Head of caudate nucleus (tissue), 42 donors: ENCODE measurements around the gene GRIN2C.

Source experiments
- DNase-seq, 42 donors: peaks; one replicate each; pipeline versions ENCODE4 v3.0.0 to v3.0.0-alpha.2; 2020 to 2021; ENCODE audit warnings: mixed read lengths in 7 of 42
- intact Hi-C: fragments of 100-400 bp; cut with DNase I; formaldehyde crosslinking; loops from one replicate; pipeline ENCODE4 v1.15.0; 2022

The GRIN2C gene

DNA sequence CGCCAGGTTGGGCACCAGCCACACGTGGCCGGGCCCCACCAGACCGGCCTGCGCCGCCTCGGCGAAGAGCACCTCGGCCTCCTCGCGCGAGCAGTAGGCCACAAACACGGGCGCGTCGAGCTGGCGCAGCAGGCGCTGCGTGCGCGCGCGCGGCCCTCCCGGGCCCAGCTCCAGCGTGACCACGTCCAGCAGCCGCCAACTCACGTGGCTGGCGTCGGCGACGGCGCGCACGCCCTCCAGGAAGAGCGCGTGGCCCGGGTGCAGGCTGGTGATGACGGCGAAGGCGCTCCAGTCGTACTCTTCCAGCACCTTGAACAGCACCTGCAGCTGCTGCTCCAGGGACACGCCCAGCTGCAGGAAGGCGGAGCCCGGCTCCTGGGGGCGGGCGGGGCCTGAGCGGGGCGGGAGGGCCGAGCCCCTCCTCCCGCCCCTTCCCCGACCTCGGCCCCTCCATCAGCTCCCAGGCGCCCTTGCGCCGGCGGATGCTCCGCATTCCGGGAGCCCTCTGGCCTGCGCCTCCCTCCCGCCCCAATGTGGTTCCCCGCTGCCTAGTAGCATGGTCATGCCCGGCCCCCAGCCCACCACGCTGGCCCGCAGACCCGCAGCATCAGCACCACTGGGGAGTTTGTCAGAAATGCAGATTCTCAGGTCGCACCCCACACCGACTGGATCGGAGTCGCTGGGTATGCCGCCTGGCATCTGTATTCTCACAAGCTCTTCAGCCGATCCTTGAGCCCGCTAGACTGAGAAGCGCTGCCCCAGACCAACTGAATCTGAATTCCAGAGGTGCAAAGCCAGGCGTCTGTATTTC lies 7.2 kb downstream of the GRIN2C start:
- DNase-seq = no peak
- intact Hi-C loops = no loop called here

DNA sequence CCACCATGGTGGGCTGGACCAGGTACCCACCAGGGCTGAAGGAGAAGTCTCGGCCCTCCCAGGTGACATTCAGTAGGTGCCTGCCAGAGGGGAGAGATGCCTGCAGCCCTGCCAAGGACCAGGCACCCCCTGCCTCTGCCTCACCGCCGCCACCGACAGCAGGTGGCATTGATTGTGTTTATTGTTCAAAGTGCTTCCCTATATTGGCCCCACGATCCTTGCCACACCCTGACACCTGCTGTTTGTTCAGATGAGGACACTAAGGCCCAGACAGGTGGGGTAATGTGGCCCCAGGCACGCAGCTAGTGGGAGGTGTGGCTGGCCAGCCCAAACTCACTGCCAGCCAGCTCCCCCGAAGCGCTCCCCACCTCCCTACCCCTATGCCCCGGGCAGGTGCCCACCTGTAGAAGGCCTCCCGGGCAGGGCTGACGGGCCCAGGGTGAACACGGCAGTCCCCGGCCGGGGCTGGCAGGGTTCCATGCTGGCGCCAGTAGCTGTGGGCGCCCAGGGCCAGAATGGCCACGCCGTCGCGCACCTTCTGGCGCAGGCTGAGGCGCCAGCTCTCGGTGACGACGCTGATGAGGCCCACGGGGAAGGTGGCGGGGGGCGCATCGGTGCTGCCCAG lies 8.0 kb downstream of the GRIN2C start:
- intact Hi-C loops = no loop called here
- DNase-seq = no peak

DNA sequence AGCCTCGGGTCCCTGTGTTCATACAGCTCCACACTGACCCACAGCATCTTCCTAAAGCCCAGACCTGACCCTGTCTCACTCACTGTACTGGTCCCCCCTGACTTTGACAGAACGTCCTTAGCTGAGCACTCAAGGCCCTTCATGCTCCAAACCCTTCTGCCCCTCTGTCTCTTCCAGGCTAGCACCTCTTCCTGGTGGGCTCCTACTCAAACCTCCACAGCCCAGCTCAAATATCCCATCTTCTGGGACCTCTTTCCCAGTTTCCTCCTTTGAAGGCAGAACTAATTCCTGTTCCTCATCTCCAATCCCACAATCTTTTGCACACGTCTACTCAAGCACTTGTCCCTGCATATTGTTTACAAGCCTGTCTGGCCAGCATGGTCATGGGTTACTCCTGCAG lies 8.8 kb downstream of the GRIN2C start:
- intact Hi-C loops = no loop called here
- no peak for DNase-seq

DNA sequence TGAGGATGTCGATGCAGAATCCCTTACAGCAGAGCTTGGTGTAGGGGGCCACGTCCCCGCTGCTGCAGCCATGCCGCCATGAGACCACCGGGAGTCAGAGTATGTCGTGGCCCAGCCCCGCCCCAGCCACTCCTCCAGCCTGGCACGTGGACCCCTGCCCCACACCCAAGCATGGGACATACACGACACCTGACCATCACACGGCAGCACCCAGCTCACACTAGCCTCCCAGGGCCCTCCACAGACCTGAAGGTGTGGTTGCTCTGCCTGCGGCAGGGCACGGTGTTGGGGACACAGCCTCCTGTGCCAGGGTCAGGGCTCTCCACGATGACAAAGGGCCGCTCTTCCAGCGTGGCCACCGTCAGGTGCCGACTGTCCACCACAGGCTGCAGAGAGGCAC lies 9.4 kb downstream of the GRIN2C start:
- DNase-seq = no peak
- intact Hi-C loops = no loop called here

DNA sequence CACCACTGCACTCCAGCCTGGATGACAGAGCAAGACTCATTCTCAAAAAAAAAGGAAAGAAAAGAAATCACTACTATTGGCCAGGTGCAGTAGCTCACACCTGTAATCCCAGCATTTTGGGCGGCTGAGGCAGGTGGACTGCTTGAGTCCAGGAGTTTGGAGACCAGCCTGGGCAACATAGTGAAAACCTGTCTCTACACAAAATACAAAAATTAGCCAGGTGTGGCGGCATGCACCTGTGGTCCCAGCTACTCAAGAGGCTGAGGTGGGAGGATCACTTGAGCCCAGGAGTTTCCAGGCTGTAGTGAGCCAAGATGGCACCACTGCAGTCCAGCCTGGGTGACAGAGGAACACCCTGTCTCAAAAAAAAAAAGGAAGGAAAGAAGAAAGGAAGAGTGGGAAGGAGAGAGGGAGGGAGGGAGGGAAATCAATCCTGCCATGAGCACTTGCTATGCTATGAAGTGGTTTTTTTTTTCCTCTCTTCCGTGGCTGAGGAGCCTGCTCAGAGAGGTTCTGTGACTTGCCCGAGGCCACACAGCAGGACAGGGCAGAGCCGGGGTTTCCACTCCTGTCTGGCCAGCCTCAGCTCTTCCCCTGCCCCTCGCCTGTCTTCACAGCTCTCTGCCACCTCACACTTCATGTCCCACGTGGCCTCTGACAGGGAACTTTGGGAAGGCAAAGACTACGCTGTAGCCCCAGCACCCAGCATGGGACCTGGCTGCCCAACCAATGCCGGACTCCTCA lies 10.9 kb downstream of the GRIN2C start:
- intact Hi-C loops = no loop called here
- no peak for DNase-seq

DNA sequence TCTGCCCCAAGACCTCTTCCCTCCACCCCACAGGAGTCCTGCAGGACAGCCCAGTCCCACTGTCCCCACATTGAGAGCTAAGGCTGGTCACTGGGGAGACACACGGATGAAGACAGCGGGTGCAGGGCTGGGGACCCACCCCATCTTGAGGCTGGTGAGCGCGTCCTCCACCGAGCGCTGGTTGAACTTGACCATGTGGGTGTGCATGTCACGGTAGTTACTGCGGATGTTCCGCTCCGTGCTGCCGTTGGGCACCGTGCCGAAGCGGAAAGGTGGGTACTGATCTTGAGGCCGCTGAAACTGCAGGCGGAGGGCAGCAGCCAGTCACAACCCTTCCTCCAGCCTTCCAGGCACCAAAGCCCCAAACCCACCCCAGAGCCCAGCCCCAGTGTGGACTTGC lies 13.1 kb downstream of the GRIN2C start:
- no peak for DNase-seq
- intact Hi-C loops = no loop called here

DNA sequence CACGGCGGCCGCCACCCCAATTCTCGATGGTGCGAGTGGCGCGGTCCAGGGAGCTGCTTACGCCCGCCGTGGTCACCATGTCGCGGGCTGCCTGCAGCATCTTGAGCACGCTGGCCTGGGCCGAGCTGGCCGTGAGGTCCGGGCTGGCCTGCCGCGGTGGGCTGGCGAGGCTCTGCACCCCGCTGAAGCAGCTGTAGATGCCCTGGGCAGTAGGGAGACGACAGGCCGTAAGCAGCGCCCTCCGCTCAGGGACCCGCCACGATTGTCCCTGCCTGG lies 16.4 kb downstream of the GRIN2C start:
- no peak for DNase-seq
- intact Hi-C loops = no loop called here

DNA sequence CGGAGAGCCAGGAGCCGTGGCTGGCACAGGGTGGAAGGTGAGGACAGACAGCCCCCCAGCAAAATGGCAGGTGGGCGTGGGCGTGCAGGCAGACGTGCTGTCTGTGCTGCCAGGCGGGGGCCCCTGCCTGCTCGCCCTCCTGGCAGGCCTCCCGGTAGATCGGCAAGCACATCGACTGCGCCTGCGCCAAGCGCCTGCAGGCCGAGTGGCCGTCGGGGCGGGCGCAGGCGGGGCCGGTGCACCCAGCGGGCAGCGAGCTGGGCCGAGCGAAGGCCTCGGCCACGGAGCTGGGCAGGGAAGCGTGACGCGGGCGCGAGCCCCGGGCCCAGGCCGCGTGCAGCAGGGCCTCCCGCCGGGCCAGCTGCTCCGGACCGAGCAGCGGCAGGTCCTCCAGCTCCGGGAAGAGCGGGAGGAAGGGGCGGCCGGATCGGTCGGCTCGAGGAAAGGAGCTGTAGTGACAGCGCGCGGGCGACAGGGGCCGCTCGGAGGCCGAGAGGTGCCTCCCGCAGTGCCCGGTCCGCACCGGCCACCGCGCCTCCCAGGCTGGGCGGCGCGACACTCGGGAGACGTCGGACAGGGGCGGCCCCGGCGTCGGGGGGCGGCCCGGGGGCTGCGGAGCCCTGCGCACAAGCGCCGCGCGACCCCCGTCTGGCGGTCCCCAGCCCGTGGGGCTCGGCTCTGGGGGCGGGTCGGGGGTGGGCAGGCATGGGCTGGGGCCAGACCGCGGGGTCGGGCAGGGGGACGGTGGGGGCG lies 16.9 kb downstream of the GRIN2C start:
- intact Hi-C loops = no loop called here
- DNase-seq = peak; percentile 25 to 89 (median 78)

DNA sequence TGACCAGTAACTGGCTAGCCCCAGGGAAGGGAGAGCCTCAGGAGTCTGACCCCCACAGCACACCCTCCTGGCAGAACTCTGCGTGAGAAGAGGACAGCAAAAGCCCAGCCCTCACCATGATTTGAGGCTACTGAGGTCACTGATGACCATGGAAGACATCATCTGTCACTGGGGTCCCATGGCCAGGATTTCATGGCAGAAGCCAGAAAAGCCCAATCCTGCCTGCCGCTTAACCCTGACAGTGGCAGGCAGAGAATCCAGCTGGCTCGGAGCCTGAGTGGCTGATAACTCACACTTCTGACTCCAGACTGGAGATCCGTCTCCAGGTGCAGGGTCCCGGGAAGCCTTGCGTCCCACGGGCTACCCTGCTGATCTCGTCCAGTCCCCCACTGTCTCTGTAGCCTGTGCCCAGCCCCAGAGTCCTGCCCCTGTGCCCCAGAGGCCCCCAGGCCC lies 17.5 kb downstream of the GRIN2C start:
- DNase-seq = peak in 1 of 42 donors; percentile 48

DNA sequence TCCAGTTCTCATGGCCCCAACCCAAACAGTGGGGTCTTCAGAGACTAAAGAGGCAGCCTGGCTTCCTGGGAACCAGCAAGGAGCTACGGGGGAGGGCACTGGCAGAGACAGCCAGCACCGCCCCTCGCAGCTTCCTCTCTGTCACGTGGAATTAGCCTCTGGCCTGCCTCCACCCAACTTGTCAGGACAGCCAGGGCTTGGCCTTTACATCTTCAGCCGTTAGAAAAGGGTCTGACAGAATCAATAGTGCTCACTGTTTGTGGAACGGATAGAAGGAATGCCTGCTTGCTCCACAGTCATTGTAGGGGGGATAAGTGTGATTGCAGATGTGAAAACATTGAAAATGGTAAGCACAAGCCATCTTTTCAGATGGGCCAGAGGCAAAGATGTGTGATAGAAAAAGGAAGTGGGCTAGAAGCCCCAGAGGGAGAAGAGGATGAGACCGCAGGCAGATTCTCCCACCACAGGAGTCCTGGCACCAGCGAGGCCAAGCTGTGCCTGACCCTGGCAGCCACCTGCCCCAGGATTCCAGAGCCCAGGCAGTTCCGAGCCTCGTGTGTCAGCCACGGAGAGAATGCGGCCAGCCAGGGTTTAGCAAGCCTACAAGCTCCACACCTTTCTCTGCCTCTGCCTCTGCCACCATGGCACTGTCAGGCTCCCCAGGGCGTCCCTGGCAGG lies 18.6 kb downstream of the GRIN2C start:
- intact Hi-C loops = no loop called here
- peak; percentile 47 to 87 (median 72) for DNase-seq

More for the DNA sequence above, 17.5 kb downstream of the GRIN2C start:
- intact Hi-C loops = no loop called here

DNA sequence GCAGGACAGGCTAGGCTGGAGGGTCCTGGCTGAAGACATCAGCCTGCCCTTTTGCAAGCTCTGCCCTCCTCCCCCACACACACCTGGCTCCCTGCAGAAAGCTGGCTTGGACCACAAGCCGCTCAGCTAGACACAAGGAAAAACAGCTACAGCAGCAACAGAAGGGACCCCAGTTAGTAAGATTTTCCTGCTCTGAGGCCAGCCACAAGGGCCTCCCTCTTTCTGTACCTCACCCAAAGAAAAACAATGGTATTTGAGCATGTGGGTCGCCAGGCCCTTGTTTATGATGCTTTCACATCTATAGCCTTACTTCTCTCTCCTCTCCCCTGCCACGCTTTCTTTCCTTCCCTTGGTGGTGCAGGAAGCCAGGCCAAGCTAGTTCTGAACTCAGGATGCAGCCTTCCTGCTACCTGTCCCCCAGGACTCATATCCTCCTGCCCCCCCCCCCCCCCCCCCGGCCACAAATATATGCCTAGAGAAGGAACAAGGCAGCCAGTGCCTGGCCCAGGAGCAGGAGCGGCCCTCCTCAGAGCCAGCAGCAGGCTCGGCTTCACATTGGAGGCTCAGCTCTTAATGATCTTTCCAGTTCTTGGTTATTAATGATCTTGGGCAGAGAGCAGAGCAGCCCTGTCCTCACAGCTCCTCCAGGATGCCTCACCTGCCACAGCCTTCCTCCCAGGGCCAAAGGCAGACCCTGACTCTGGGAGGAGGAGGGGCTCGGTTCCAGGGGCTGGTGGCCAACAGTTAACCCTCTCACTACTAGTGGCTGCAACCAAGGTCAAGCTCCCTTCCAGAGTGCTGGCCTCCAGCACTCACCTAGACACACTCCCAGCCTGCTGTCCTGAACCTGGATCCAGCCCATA lies 19.5 kb downstream of the GRIN2C start:
- no peak for DNase-seq
- intact Hi-C loops = no loop called here

DNA sequence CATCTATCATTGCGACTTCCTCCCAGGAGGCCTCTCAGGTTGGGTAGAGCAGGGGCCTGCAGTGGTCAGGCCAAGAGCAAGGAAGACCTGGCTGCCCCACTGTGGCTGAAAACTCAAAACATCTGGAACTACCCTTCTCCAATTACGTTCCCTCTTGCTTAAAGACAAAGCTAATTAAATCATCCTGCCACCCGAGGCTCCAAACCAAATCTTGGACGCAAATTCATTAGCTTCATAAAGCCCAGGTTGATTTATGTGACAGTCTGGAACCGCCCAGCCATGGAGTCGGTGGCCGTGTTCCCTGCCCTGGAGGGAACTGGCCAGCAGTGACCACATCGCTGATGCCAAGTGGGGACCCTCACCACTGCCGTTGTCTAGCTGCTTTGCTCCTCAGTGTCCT lies 21.4 kb downstream of the GRIN2C start:
- DNase-seq = no peak
- intact Hi-C loops = no loop called here

DNA sequence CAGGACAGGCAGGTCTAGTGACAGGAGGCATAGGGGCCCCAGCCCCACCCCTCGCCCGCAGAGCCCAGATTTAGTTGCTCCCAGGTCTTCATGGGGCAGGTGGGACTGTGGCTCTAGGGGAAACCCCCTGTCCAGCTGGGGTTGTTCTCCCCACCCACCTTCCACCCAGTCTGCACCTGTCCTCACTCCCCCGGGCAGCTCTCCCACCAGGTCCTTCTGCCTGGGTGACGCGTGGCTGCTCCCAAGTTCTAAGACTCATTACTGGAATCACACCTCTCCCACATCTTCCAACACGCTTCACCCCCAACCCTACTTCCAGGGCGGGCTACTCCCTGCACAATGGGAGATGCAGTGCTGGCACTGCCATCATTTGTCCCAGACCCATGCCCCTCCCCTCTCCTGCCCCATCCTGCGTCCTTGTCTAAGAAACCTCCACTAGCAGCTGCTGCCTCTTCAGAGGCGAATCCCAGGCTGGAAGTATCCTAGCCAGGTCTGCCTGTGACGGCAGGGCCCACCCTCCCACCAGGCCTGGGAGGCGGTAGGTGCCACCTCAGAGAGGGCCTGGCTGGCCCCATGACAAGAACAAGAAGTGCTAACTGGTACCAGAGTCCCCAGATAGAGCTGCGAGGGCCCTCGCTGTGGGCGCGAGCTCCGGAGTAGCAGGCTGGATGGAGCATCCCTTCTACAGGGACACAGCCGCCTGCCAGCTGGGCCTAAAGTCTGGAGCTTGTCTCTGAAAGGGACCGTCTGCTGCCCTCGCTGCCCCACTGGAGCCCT lies 22.8 kb downstream of the GRIN2C start:
- intact Hi-C loops = no loop called here
- DNase-seq = no peak

DNA sequence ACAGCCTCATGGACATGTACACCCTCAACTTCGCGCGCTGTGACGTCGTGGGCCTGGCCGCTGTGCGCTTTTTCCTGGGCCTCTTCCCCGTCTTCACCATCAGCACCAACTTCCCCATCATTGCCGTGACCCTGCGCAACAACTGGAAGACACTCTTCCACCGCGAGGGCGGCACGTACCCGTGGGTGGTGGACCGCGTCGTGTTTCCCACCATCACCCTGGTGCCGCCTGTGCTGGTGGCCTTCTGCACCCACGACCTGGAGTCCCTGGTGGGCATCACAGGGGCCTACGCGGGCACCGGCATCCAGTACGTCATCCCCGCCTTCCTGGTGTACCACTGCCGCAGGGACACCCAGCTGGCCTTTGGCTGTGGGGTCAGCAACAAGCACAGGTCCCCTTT lies 23.5 kb downstream of the GRIN2C start:
- DNase-seq = no peak
- intact Hi-C loops = no loop called here

DNA sequence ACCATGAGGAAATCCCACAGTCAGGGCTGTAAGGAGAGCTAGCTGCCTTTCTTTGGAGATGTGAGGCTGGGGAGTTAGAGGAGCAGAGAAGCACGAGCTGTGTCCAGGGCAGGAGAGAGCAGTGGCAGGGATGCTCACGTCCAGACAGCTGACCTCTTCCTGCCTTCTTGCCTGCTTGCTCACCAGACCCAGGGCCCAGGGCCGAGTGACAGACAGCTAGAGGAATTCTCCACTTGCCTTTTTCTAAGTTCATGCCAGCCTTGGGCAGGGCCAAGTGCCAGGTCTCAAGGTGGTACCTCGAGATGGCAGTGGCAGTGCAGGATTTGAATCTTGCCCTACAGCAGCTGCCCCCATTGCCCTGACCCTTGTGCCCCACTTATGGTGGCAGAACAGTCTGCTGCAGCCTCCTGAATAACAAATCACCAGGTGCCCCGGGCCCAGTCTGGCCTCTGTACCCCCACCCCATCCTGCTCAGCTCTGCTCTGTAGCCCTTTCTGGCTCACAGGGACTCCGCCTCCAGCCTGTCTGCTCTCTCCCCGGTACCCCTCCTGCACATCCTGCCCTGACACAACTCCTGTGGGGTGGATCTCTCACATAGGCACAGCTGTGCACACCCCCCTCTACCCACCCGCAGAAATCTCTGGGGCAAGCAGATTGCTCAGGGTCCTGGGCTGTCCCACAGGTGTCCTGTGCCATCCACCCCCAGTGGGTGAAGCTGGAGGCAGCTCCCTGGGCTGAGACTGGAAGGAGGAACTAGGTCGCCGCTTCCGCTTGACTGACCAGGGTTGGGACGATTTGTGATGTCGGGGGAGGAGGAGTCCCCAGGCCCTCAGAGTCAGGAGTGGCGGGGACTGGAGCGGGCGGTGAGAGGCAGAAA lies 25.9 kb downstream of the GRIN2C start:
- intact Hi-C loops = no loop called here
- DNase-seq = peak in 38 of 42 donors; percentile 23 to 76 (median 56)

DNA sequence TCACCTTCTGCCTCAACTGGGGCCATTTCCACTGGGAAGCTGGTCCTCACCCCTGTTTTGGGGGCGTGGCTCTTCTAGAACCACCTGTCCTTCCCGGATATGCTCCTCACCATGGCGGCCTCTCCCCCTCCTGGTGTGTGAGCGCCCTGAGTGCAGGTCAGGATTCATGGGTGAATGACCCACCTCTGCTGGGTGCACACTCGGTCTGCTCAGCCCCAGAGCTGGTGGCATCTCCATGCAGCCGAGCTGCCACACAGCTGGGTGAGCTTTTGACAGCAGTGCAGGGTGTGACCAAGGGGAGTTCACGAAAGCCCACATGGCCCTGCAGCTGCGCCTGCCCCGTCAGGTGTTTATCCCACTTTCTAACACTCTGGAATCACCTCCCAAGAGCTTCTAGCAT lies 27.3 kb downstream of the GRIN2C start:
- no peak for DNase-seq

More for the DNA sequence above, 27.3 kb downstream of the GRIN2C start:
- intact Hi-C loops = no loop called here
